ENCODE measurements around the gene HACE1.
A peak's percentile ranks its signal among the peaks of the same experiment; 100 is the strongest.

Gene HACE1

DNA sequence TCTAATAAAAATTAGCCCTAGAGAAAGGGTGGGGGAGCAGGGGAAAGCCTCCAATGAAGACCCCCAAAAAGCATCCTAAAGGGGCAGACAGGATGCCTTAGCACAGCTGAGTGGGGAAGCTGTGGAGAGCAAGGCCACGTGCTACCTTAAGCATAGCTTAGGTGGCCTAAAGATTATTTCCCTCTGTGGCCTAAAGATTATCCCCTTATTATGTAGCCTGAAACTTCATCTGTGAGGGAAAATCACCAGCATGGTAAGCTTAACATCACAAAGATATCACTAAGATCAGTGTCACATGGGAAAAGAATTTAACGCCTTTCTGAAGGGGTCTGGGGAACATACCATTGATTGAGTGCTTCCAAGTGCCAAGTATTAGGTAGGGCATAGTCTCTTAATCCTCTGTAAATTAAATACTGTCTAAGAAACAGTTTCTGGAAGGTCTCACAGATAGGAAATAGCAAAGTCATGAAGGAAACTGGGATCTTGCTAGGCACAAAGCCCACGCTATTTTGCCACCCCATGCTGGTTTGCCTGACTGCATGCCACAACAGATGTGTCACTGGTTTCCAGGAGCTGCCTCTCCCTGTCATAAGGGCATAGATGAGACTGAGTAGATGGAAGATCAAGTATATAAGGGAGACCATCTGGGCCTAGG lies 170.0 kb downstream of the HACE1 start:
- peaks cover 0 to 10% (median 0%) of the 10 kb centered on the region in 10 experiments; a peak in 4 of 20 replicates for H3K4me1 ChIP-seq
- no peak overlapping the region for H3K9ac ChIP-seq
- no peaks in the 10 kb centered on the region for H3K27me3 ChIP-seq
- no peak overlapping the region for H3K27ac ChIP-seq
- H4K20me1 ChIP-seq, result no peaks in the 10 kb centered on the region
- H3K4me3 ChIP-seq, result no peak overlapping the region
- peaks cover 0 to 5% (median 0%) of the 10 kb centered on the region in 11 experiments; a peak in 2 of 22 replicates for H3K9me3 ChIP-seq (replicated peaks in 1 of 11)
- H3K36me3 ChIP-seq, result no peaks in the 10 kb centered on the region
- H3K4me2 ChIP-seq, result no peak overlapping the region
- no peak for TF ChIP-seq Cebpa-rat (IDR thresholded peaks at IDR 0.05)

- H3K4me1 ChIP-seq, result peaks cover 0 to 14% (median 0%) of the 10 kb centered on the region in 10 experiments; a peak in 4 of 20 replicates
- no peaks in the 10 kb centered on the region for H3K27me3 ChIP-seq
- no peak overlapping the region for H3K27ac ChIP-seq
- H3K4me3 ChIP-seq, result no peak overlapping the region
- H3K4me2 ChIP-seq, result no peak overlapping the region
- no peak for TF ChIP-seq Cebpa-rat (IDR thresholded peaks at IDR 0.05)
- H3K9me3 ChIP-seq (replicated peaks in 1 of 11), result peaks cover 0 to 5% (median 0%) of the 10 kb centered on the region in 11 experiments; a peak in 2 of 22 replicates
- no peaks in the 10 kb centered on the region for H3K36me3 ChIP-seq
- no peaks in the 10 kb centered on the region for H4K20me1 ChIP-seq
- H3K9ac ChIP-seq, result no peak overlapping the region
Observed at GRCh38 chr6:104688283-104688969, 171.3 kb downstream of the HACE1 start.

- Histone ChIP-seq H4K20me1 (no peaks in the 10 kb centered on the region), H3K36me3 (no peaks in the 10 kb centered on the region), H3K9me3 (replicated peaks in 1 of 11) (peaks cover 0 to 6% (median 0%) of the 10 kb centered on the region in 11 experiments; a peak in 2 of 22 replicates), H3K27ac (no peak overlapping the region), H3K4me1 (peaks cover 0 to 14% (median 0%) of the 10 kb centered on the region in 10 experiments; a peak in 4 of 20 replicates), H3K27me3 (no peaks in the 10 kb centered on the region), H3K9ac (no peak overlapping the region), H3K4me3 (no peak overlapping the region), H3K4me2 (no peak overlapping the region)
- TF ChIP-seq Cebpa-rat (IDR thresholded peaks at IDR 0.05), result no peak
Observed at GRCh38 chr6:104686550-104687175, 173.1 kb downstream of the HACE1 start.

- Histone ChIP-seq H3K27me3 (no peaks in the 10 kb centered on the region), H3K27ac (no peak overlapping the region), H3K36me3 (no peaks in the 10 kb centered on the region), H4K20me1 (no peaks in the 10 kb centered on the region), H3K4me2 (no peak overlapping the region), H3K9ac (no peak overlapping the region), H3K4me3 (no peak overlapping the region), H3K9me3 (replicated peaks in 1 of 11) (peaks cover 0 to 6% (median 0%) of the 10 kb centered on the region in 11 experiments; a peak in 2 of 22 replicates), H3K4me1 (peaks cover 0 to 14% (median 0%) of the 10 kb centered on the region in 10 experiments; a peak in 4 of 20 replicates)
- TF ChIP-seq Cebpa-rat (IDR thresholded peaks at IDR 0.05), result no peak
Observed at GRCh38 chr6:104685871-104686549, 173.7 kb downstream of the HACE1 start.

DNA sequence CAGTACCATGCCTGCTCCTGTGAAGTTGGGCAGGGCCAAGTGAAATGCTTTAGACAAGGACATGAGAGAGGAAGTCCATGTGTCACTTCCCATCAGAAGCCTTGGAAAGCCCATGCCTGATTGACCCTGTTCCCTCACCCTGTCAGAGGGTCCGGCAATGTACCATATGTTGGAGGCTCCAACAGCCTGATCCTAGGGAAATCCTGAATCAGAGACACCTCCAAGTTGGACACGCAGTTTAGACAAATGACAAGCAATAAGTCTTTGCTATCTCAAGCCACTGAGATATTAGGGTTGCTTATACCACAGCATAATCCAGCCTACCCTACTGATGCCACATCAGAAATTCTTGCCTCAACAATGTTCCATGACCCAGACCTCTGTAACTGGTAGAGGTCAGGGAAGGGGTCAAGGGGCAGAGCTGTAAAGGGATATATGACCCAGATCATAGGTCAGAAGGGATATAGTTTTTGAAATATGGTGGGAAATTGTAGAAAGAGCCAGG lies 174.8 kb downstream of the HACE1 start:
- TF ChIP-seq Cebpa-rat (IDR thresholded peaks at IDR 0.05), result no peak
- no peaks in the 10 kb centered on the region for H3K27me3 ChIP-seq
- peaks cover 0 to 6% (median under 1%) of the 10 kb centered on the region in 11 experiments; a peak in 5 of 22 replicates for H3K9me3 ChIP-seq (replicated peaks in 1 of 11)
- no peak overlapping the region for H3K9ac ChIP-seq
- no peaks in the 10 kb centered on the region for H3K36me3 ChIP-seq
- no peaks in the 10 kb centered on the region for H4K20me1 ChIP-seq
- H3K4me3 ChIP-seq, result no peak overlapping the region
- H3K4me2 ChIP-seq, result peak overlapping the region in 2 of 11 experiments; percentile 14 to 16; a peak in 1 of 22 replicates
- H3K4me1 ChIP-seq, result peaks cover 0 to 14% (median 0%) of the 10 kb centered on the region in 10 experiments; a peak in 4 of 20 replicates
- H3K27ac ChIP-seq, result no peak overlapping the region

- no peak for TF ChIP-seq Cebpa-rat (IDR thresholded peaks at IDR 0.05)
- no peak overlapping the region for H3K4me3 ChIP-seq
Observed at GRCh38 chr6:104683809-104684208, 175.9 kb downstream of the HACE1 start.

DNA sequence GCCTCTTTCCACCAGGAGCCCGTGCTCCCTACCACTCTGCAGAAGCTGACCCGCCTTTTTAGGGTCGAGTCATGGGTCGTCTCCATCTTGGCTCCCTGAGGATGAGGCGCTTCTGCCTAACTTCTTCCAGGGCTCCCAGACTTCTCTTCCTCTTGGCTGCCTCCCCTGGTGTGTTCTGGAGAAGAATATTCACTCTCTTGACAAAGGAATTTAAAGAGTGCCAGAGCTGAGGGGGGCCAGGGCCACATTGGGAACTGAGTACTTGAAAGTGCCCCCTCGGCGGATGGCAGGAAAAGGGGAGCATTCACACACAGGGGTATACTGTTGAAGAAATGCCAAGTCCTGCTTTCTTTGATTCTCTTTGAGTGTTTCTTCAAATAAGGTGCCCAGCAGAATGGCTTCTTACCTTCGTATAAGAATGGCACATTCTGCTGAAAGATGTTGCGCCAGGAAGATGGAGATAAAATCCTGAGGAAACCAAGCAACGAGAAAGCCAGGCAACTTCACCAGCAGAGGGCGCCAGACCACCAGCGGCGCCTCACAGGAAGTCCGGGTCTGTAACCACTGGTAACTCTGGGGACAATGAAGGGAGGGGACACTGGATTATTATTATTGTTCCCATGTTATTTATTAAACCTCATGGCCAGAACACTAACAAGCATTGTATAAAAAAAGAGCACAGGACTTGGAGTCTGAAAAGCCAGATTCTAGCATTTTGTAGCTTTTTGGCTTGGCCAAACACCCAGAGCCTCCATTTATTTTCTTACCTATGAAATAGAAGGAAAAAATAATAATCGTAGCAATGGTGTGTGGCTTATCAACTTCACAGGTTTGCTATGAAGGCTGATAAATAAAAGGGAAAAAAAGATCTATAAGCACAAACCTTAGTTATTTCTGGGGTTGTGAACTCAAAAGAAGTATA lies 176.7 kb downstream of the HACE1 start:
- peaks cover 0 to 19% (median 8%) of the 10 kb centered on the region in 11 experiments; a peak in 8 of 22 replicates for H3K9me3 ChIP-seq (replicated peaks in 1 of 11)
- no peak overlapping the region for H3K4me2 ChIP-seq
- H3K27me3 ChIP-seq, result no peaks in the 10 kb centered on the region
- no peak overlapping the region for H3K27ac ChIP-seq
- H3K9ac ChIP-seq, result no peak overlapping the region
- H3K4me1 ChIP-seq, result peaks cover 0 to 14% (median 0%) of the 10 kb centered on the region in 10 experiments; a peak in 4 of 20 replicates
- H3K36me3 ChIP-seq, result no peaks in the 10 kb centered on the region
- no peak for TF ChIP-seq Cebpa-rat (IDR thresholded peaks at IDR 0.05)
- no peaks in the 10 kb centered on the region for H4K20me1 ChIP-seq
- H3K4me3 ChIP-seq, result no peak overlapping the region

More at GRCh38 chr6:104683809-104684208, 175.9 kb downstream of the HACE1 start:
- H3K27ac ChIP-seq, result no peak overlapping the region
- no peak overlapping the region for H3K9ac ChIP-seq
- no peaks in the 10 kb centered on the region for H3K36me3 ChIP-seq
- H3K27me3 ChIP-seq, result no peaks in the 10 kb centered on the region
- H3K9me3 ChIP-seq (replicated peaks in 1 of 11), result peaks cover 0 to 12% (median 8%) of the 10 kb centered on the region in 11 experiments; a peak in 8 of 22 replicates
- H3K4me1 ChIP-seq, result peaks cover 0 to 14% (median 0%) of the 10 kb centered on the region in 10 experiments; a peak in 4 of 20 replicates
- no peak overlapping the region for H3K4me2 ChIP-seq
- no peaks in the 10 kb centered on the region for H4K20me1 ChIP-seq

- Histone ChIP-seq H3K4me3 (no peak overlapping the region), H3K4me2 (no peak overlapping the region), H3K9me3 (replicated peaks in 1 of 11) (peaks cover 4 to 28% (median 17%) of the 10 kb centered on the region in 11 experiments; a peak in 18 of 22 replicates), H4K20me1 (no peaks in the 10 kb centered on the region), H3K4me1 (peaks cover 0 to 14% (median 0%) of the 10 kb centered on the region in 10 experiments; a peak in 4 of 20 replicates), H3K27ac (no peak overlapping the region), H3K36me3 (no peaks in the 10 kb centered on the region), H3K27me3 (no peaks in the 10 kb centered on the region), H3K9ac (no peak overlapping the region)
- TF ChIP-seq Cebpa-rat (IDR thresholded peaks at IDR 0.05), result no peak
Observed at GRCh38 chr6:104680539-104680938, 179.2 kb downstream of the HACE1 start.
